ENCODE data around the gene RPL3.

GRCh38 chr22:39360674-39361413 is 41.4 kb upstream of the RPL3 start:
- TF ChIP-seq FOXM1 (IDR thresholded peaks at IDR 0.05; ENCODE audit: borderline replicate concordance) (no peak), ZNF384 (IDR thresholded peaks at IDR 0.05) (0 out of 2 replicates have a peak, but pooled peaks have one; percentile 24), BHLHE40 (IDR thresholded peaks at IDR 0.05; ENCODE audit: borderline replicate concordance) (no peak), NFRKB (IDR thresholded peaks at IDR 0.05) (no peak), TARDBP (IDR thresholded peaks at IDR 0.05) (no peak), HDGF (IDR thresholded peaks at IDR 0.05; ENCODE audit: borderline replicate concordance) (no peak)

All from HEK293T (cell line).